GM23248 (cell line): ENCODE measurements around the gene SACM1L.
"Not testable (repeated sequence)": the region's sequence is repeated elsewhere in the genome, so short reads cannot be mapped to it uniquely, and the experiment has no call there.

Source experiments
- EZH2 ChIP-seq: fragments of 200-600 bp; sonication (generic); IDR thresholded peaks from 2 replicates; pipeline ENCODE4 v1.6.1; 2018; ENCODE audit warnings: antibody characterized with exemption, mild to moderate bottlenecking; ENCODE audit not compliant: insufficient read depth, poor library complexity, severe bottlenecking
- EZH2phosphoT487 ChIP-seq: fragments of 200-600 bp; sonication (generic); IDR thresholded peaks from 2 replicates; pipeline ENCODE4 v1.6.1; 2018; ENCODE audit warnings: antibody characterized with exemption, moderate library complexity, mild to moderate bottlenecking, low read depth; ENCODE audit not compliant: insufficient read depth

DNA sequence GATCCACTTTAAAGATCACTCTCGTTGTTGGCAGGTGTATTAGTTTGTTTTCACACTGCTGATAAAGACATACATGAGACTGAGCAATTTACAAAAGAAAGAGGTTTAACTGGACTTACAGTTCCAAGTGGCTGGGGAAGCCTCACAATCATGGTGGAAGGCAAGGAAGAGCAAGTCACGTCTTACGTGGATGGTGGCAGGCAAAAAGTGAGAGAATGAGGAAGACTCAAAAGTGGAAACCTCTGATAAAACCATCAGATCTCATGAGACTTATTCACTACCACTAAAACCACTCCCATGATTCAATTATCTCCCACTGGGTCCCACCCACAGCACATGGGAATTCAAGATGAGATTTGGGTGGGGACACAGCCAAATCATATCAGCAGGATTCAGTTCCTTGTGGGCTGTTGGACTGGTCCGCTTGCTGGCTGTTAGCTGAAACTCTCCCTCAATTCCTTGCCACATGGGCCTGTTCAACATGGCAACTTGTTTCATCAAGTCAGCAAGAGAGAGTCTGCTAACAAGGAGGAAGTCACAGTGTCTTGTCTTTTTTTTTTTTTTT lies 59.9 kb downstream of the SACM1L start:
- not testable (repeated sequence) for TF ChIP-seq EZH2phosphoT487, EZH2
